Subcutaneous abdominal adipose tissue (tissue), 5 donors: ENCODE data around the gene DPPA4.

Source experiments
- H3K27ac ChIP-seq: one replicate; pipeline ENCODE4 v1.7.0; 2013; ENCODE audit warnings: low read depth, mild to moderate bottlenecking, inconsistent platforms, low read length, moderate library complexity
- H3K27me3 ChIP-seq, 5 donors: one replicate each; pipeline ENCODE4 v1.7.0; 2013; ENCODE audit warnings: low read length in 5 of 5, inconsistent platforms in 1 of 5; ENCODE audit not compliant: control insufficient read depth in 5 of 5, insufficient read depth in 4 of 5
- H3K36me3 ChIP-seq, 5 donors: one replicate each; pipeline ENCODE4 v1.7.0; 2013; ENCODE audit warnings: low read length in 5 of 5; ENCODE audit not compliant: control insufficient read depth in 5 of 5, insufficient read depth in 5 of 5
- H3K4me1 ChIP-seq, 5 donors: one replicate each; pipeline ENCODE4 v1.7.0; 2013; ENCODE audit warnings: low read length in 5 of 5, mild to moderate bottlenecking in 3 of 5, moderate library complexity in 1 of 5; ENCODE audit not compliant: control insufficient read depth in 5 of 5, insufficient read depth in 5 of 5
- H3K4me3 ChIP-seq, 5 donors: one replicate each; pipeline ENCODE4 v1.7.0; 2013; ENCODE audit warnings: low read length in 5 of 5, low read depth in 1 of 5
- H3K9ac ChIP-seq, 5 donors: one replicate each; pipeline ENCODE4 v1.7.0; 2013; ENCODE audit warnings: low read length in 5 of 5, mild to moderate bottlenecking in 4 of 5, moderate library complexity in 3 of 5
- H3K9me3 ChIP-seq, 5 donors: one replicate each; pipeline ENCODE4 v1.7.0; 2013; ENCODE audit warnings: low read length in 5 of 5; ENCODE audit not compliant: control insufficient read depth in 5 of 5
- donor health status: healthy.
- donor health status: healthy.
- donor health status: healthy.
- donor health status: healthy.
- donor health status: healthy.

The DPPA4 gene

DNA sequence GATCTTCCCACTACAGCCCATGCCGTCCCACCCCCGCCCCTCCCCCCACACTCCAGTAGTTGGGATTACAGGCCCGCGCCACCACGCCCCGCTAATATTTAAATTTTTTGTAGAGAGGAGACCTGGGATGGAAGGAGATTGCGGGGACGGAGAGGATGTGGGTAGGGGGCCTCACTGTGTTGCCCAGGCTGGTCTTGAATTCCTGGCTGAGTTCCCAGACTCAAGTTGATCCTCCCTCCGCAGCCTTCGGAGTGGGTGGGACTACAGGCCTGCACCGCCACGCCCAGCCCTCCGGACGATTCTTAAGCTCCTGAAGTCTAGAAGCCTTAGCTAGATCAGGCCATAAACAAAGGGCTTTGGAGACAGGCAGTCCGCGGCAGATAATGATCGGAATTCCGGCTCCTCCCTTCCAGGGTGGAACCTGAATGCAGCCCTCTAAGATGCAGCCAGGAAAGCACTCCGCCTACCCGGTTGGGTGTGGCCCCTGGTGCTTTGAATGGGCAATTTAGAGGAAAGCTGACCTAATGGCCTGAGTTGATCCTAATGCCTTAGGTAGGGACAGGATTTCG, 21.1 kb downstream of the DPPA4 start, which contains the start of gene DPPA2:
Gene DPPA2, minus strand, starts transcription at position 356 of the 569 bp plus-strand sequence. CDS start 1,975 bp downstream, outside the sequence.
- Histone ChIP-seq H3K9ac (no peak within 1 kb of the TSS), H3K4me3 (no peak within 1 kb of the TSS), H3K36me3 (no peaks in the 10 kb centered on the region), H3K27ac (no peak within 1 kb of the TSS), H3K27me3 (no peaks in the 10 kb centered on the region), H3K4me1 (no peaks in the 10 kb centered on the region), H3K9me3 (no peaks in the 10 kb centered on the region)

DNA sequence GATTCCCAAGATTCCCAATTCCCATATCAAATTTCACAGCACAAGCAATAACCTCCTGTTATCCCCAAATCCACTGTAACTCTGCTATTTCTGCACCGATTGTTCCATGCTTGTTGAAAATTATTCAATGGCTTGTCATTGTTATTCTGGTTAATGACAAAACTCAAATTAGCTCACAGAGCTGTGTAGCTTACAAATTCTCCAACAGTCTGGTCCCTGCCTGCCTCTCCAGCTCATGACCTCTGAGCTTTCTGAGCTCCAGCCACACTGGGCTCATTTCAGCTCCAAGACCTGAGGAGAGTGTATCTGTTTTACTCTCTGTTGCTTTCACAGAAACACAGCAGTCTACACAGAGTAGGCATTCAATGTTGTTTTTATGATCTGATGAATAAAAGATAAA, 24.3 kb downstream of the DPPA4 start:
- H3K4me3 ChIP-seq, result no peak overlapping the region
- H3K4me1 ChIP-seq, result no peaks in the 10 kb centered on the region
- H3K27me3 ChIP-seq, result no peaks in the 10 kb centered on the region
- H3K9ac ChIP-seq, result no peak overlapping the region
- H3K27ac ChIP-seq, result no peak overlapping the region
- H3K36me3 ChIP-seq, result no peaks in the 10 kb centered on the region
- H3K9me3 ChIP-seq, result no peaks in the 10 kb centered on the region

DNA sequence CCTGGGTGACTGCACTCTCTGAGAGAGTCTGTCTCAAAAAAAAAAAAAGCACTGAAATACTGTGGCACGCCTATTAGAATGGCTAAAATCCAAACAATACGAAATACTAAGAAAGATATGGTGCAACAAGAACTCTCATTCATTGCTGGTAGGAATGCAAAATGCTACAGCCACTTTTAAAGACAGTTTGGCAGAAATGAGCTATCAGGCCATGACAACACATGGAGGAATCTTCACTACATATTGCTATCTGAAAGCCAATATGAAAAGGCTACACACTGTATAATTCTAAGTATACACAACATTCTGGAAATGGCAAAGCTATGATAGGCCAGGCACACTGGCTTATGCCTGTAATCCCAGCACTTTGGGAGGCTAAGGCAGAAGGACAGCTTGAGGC, 39.9 kb downstream of the DPPA4 start:
- no peak overlapping the region for H3K9ac ChIP-seq
- H3K27ac ChIP-seq, result no peak overlapping the region
- H3K4me3 ChIP-seq, result no peak overlapping the region
- no peaks in the 10 kb centered on the region for H3K36me3 ChIP-seq
- no peaks in the 10 kb centered on the region for H3K9me3 ChIP-seq
- H3K4me1 ChIP-seq, result no peaks in the 10 kb centered on the region
- no peaks in the 10 kb centered on the region for H3K27me3 ChIP-seq

DNA sequence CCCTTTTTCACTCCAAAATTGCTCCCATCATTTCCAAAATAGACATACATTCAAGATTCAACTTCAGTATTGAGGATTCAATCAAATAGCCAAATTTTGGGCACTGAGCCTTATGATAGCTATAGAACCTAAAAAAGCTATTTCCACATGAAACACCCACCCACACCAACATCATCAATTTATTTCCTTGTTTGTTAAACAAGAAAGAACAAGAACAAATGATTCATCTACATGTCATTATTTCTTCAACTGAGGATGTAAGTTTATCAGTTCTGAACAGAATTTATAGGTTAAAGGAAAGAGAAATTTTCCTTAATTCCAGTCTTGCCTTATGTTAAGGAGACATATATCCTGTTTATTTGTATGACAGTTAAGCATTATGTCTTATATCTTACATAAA, 53.3 kb downstream of the DPPA4 start:
- H3K4me1 ChIP-seq, result no peaks in the 10 kb centered on the region
- H3K4me3 ChIP-seq, result no peak overlapping the region
- H3K27ac ChIP-seq, result no peak overlapping the region
- H3K27me3 ChIP-seq, result no peaks in the 10 kb centered on the region
- H3K36me3 ChIP-seq, result no peaks in the 10 kb centered on the region
- no peak overlapping the region for H3K9ac ChIP-seq
- no peaks in the 10 kb centered on the region for H3K9me3 ChIP-seq

DNA sequence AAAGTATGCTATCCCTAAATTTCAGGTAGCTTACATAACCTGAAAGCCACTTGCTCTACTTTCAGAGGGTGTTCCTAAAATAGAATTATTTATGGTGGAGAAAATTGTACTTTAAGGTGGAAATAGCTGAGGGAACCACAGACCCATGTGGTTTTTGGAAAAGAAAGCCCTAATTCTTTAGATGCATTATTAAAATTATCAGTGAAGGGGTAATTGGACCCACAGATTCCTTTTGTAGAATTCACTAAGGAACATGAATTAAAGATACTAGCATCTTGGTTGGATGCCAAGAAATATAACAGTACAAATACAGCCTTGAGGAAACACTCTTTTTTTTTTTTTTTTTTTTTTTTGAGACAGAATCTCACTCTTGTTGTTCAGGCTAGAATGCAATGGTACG, 58.8 kb downstream of the DPPA4 start:
- peaks cover 0 to 2% (median 0%) of the 10 kb centered on the region in 5 donors for H3K4me1 ChIP-seq
- H3K27ac ChIP-seq, result no peak overlapping the region
- H3K27me3 ChIP-seq, result no peaks in the 10 kb centered on the region
- no peak overlapping the region for H3K9ac ChIP-seq
- no peaks in the 10 kb centered on the region for H3K9me3 ChIP-seq
- H3K36me3 ChIP-seq, result no peaks in the 10 kb centered on the region
- no peak overlapping the region for H3K4me3 ChIP-seq

DNA sequence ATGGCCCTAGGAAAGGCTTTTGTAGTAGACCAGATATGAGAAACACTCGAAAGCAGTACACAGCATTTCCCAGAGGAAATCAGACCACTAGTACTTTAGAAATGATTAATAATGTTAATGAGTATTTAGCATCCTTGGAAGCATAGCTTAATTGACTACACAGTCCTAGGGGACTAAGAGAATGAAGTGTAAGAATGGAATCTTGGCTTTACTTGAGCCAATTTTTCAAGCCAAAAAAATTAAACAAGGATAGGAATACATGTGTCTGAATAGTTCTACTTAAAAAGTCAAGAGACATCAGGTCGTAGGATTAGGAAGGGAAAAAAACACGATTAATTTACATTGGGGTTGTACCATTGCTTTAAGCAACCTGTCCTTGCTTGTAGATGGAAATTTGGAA, 59.2 kb downstream of the DPPA4 start:
- no peaks in the 10 kb centered on the region for H3K27me3 ChIP-seq
- no peaks in the 10 kb centered on the region for H3K9me3 ChIP-seq
- H3K9ac ChIP-seq, result no peak overlapping the region
- H3K27ac ChIP-seq, result no peak overlapping the region
- H3K4me3 ChIP-seq, result no peak overlapping the region
- no peaks in the 10 kb centered on the region for H3K36me3 ChIP-seq
- H3K4me1 ChIP-seq, result peaks cover 0 to 2% (median 0%) of the 10 kb centered on the region in 5 donors
